HCT116 (cell line): ENCODE data around the gene LCLAT1.

Source experiments
- ATF3 ChIP-seq: IDR thresholded peaks from 2 replicates; pipeline ENCODE4 v1.6.1; 2012
- CTCF ChIP-seq, 3 experiments: fragments of 200-600 bp in 1 of 3; sonication (generic) in 1 of 3; IDR thresholded peaks in 2 of 3; conservative IDR thresholded peaks in 1 of 3; 2 replicates each; pipeline ENCODE4 v1.5.1; 2012 to 2017; ENCODE audit warnings: low read depth in 2 of 3, low read length in 2 of 3, antibody characterized with exemption in 1 of 3, borderline replicate concordance in 1 of 3, control low read depth in 1 of 3, mild to moderate bottlenecking in 1 of 3, mixed read lengths in 1 of 3, mixed run types in 1 of 3, moderate library complexity in 1 of 3; ENCODE audit not compliant: insufficient read depth in 1 of 3
- EGR1 ChIP-seq: IDR thresholded peaks from 2 replicates; pipeline ENCODE4 v1.6.1; 2012; ENCODE audit warnings: low read depth
- EZH2 ChIP-seq: fragments of 200-600 bp; sonication (generic); IDR thresholded peaks from 2 replicates; pipeline ENCODE4 v1.6.1; 2017; ENCODE audit warnings: antibody characterized with exemption, mixed run types
- EZH2phosphoT487 ChIP-seq: fragments of 200-600 bp; IDR thresholded peaks from 2 replicates; pipeline ENCODE4 v1.6.1; 2018; ENCODE audit warnings: antibody characterized with exemption, borderline replicate concordance
- MAX ChIP-seq: IDR thresholded peaks from 2 replicates; pipeline ENCODE4 v1.6.1; 2012
- POLR2A ChIP-seq: IDR thresholded peaks from 2 replicates; pipeline ENCODE4 v1.7.0; 2011; ENCODE audit warnings: borderline replicate concordance; ENCODE audit not compliant: insufficient read depth, insufficient read length; ENCODE audit errors: extremely low read depth
- POLR2AphosphoS5 ChIP-seq: IDR thresholded peaks from 2 replicates; pipeline ENCODE4 v1.6.1; 2011; ENCODE audit warnings: mild to moderate bottlenecking, low read depth, low read length, moderate library complexity
- REST ChIP-seq: IDR thresholded peaks from 2 replicates; pipeline ENCODE4 v1.6.1; 2012; ENCODE audit warnings: low read depth
- SIN3A ChIP-seq: IDR thresholded peaks from 2 replicates; pipeline ENCODE4 v1.6.1; 2012; ENCODE audit warnings: low read depth
- ZFX ChIP-seq: fragments of 450-650 bp; IDR thresholded peaks from 2 replicates; pipeline ENCODE4 v1.6.1; 2017

GRCh38 chr2:30652271-30652915 is 205.3 kb downstream of the LCLAT1 start:
- no peak for TF ChIP-seq REST
- no peak for TF ChIP-seq CTCF (IDR thresholded peaks at IDR 0.05 in 2 of 3, conservative IDR thresholded peaks at IDR 0.05 in 1 of 3; ENCODE audit: borderline replicate concordance in 1 of 3, insufficient read depth in 1 of 3, low read depth in 2 of 3, low read length in 2 of 3)
- no peak for TF ChIP-seq POLR2AphosphoS5
- TF ChIP-seq EZH2phosphoT487: no peak
- TF ChIP-seq ATF3: no peak
- TF ChIP-seq POLR2A: no peak
- no peak for TF ChIP-seq EZH2
- TF ChIP-seq SIN3A: no peak
- TF ChIP-seq MAX: no peak
- TF ChIP-seq EGR1: no peak
- TF ChIP-seq ZFX: no peak
